Neural progenitor cell (in vitro differentiated cells): ENCODE measurements around the gene RHBDL2. TPM values are rescaled to one million over a fixed set of nuclear protein-coding genes. Genes with fewer than 3 reads are reported as not detected.
A peak's percentile ranks its signal among the peaks of the same experiment; 100 is the strongest.

Source experiments
- DNase-seq: peaks from one replicate; pipeline ENCODE4 v3.0.0-alpha.2; 2016; ENCODE audit warnings: low spot score
- H2AFZ ChIP-seq: fragments of 200-600 bp; sonication (generic); replicated peaks from 2 replicates; pipeline ENCODE4 v1.6.1; 2016; ENCODE audit warnings: antibody characterized with exemption
- H3F3A ChIP-seq: fragments of 200-600 bp; sonication (generic); 2 replicates; pipeline ENCODE4 v1.6.1; 2016; ENCODE audit warnings: antibody characterized with exemption, low read depth
- H3K27ac ChIP-seq: fragments of 200-600 bp; sonication (generic); 2 replicates; pipeline ENCODE4 v1.5.1; 2016; ENCODE audit warnings: mild to moderate bottlenecking
- H3K27me3 ChIP-seq: fragments of 200-600 bp; sonication (generic); 2 replicates; pipeline ENCODE4 v1.6.1; 2016; ENCODE audit warnings: mild to moderate bottlenecking, moderate library complexity
- H3K36me3 ChIP-seq: fragments of 200-600 bp; sonication (generic); 2 replicates; pipeline ENCODE4 v1.5.1; 2016
- H3K4me1 ChIP-seq: fragments of 200-600 bp; sonication (generic); 2 replicates; pipeline ENCODE4 v1.6.1; 2016; ENCODE audit warnings: mixed run types
- H3K4me2 ChIP-seq: fragments of 200-600 bp; sonication (generic); 2 replicates; pipeline ENCODE4 v1.6.1; 2016
- H3K4me3 ChIP-seq: fragments of 200-600 bp; sonication (generic); 2 replicates; pipeline ENCODE4 v1.5.1; 2016
- H3K79me2 ChIP-seq: fragments of 200-600 bp; sonication (generic); 2 replicates; pipeline ENCODE4 v1.6.1; 2016; ENCODE audit warnings: low read depth
- H3K9ac ChIP-seq: fragments of 200-600 bp; sonication (generic); 2 replicates; pipeline ENCODE4 v1.6.1; 2016
- H3K9me3 ChIP-seq: fragments of 200-600 bp; sonication (generic); 2 replicates; pipeline ENCODE4 v1.5.1; 2016; ENCODE audit warnings: low read depth
- H4K20me1 ChIP-seq: fragments of 200-600 bp; sonication (generic); 2 replicates; pipeline ENCODE4 v1.6.1; 2016; ENCODE audit warnings: low read depth
- H3K27ac Mint-ChIP-seq: 3 replicates; pipeline ENCODE4 v1.8.0; 2021; ENCODE audit warnings: mixed read lengths
- H3K27me3 Mint-ChIP-seq: 2 replicates; pipeline ENCODE4 v1.8.0; 2022; ENCODE audit warnings: low read depth, mild to moderate bottlenecking, inconsistent platforms, moderate library complexity, mixed read lengths; ENCODE audit not compliant: insufficient read depth
- H3K36me3 Mint-ChIP-seq: 3 replicates; pipeline ENCODE4 v1.8.0; 2021; ENCODE audit warnings: mixed read lengths
- H3K4me1 Mint-ChIP-seq: 3 replicates; pipeline ENCODE4 v1.8.0; 2021; ENCODE audit warnings: mixed read lengths
- H3K4me3 Mint-ChIP-seq: 3 replicates; pipeline ENCODE4 v1.8.0; 2021; ENCODE audit warnings: mild to moderate bottlenecking, moderate library complexity, mixed read lengths
- H3K9me3 Mint-ChIP-seq: 3 replicates; pipeline ENCODE4 v1.8.0; 2020; ENCODE audit warnings: mixed read lengths
- CTCF ChIP-seq: fragments of 200-600 bp; sonication (generic); IDR thresholded peaks from 2 replicates; pipeline ENCODE4 v1.5.1; 2017; ENCODE audit warnings: antibody characterized with exemption, mild to moderate bottlenecking
- EZH2 ChIP-seq: fragments of 200-600 bp; sonication (generic); IDR thresholded peaks from 2 replicates; pipeline ENCODE4 v1.6.1; 2017; ENCODE audit warnings: antibody characterized with exemption, mild to moderate bottlenecking, moderate library complexity
- EZH2phosphoT487 ChIP-seq: fragments of 200-600 bp; sonication (generic); IDR thresholded peaks from 2 replicates; pipeline ENCODE4 v1.6.1; 2017; ENCODE audit warnings: antibody characterized with exemption
- total RNA-seq: library from RNA; depleted of rRNA; stranded (reverse); fragments of >200 nt; gene quantifications from 2 replicates; pipeline ENCODE4 v1.2.3, GENCODE V29; 2015; ENCODE audit warnings: low replicate concordance

The RHBDL2 gene
- total RNA-seq, 1 donor from 2014 or later = not detected

- DNase-seq = peak; percentile 100
- Histone ChIP-seq H3K27ac (no peak within 1 kb of the TSS), H3K36me3 (no peaks in the 10 kb centered on the region), H3K79me2 (peaks cover 44% of the 10 kb centered on the region), H3F3A (peaks cover 10% of the 10 kb centered on the region), H3K4me1 (peaks cover 11% of the 10 kb centered on the region), H3K27me3 (no peaks in the 10 kb centered on the region), H3K4me2 (peak within 1 kb of the TSS; percentile 96), H3K9me3 (no peaks in the 10 kb centered on the region), H3K9ac (peak within 1 kb of the TSS; percentile 77), H3K4me3 (peak within 1 kb of the TSS; percentile 87), H2AFZ (peak within 1 kb of the TSS; percentile 93), H4K20me1 (peaks cover 12% of the 10 kb centered on the region)
- peak within 1 kb of the TSS; percentile 96 for H3K4me3 Mint-ChIP-seq
- peaks cover 2% of the 10 kb centered on the region for H3K36me3 Mint-ChIP-seq
- peak within 1 kb of the TSS; percentile 25 for H3K27ac Mint-ChIP-seq
- TF ChIP-seq EZH2phosphoT487 (no peak), EZH2 (no peak), CTCF (no peak)
- no peaks in the 10 kb centered on the region for H3K9me3 Mint-ChIP-seq
- no peaks in the 10 kb centered on the region for H3K27me3 Mint-ChIP-seq
- peaks cover 27% of the 10 kb centered on the region for H3K4me1 Mint-ChIP-seq
Measured at GRCh38 chr1:38859561-38860453, 81.8 kb downstream of the RHBDL2 start, which contains the start of gene RRAGC. RRAGC (minus strand) TSS chr1:38859772; CDS start chr1:38859646, 126 bp downstream.

- Histone ChIP-seq H3K4me1 (peaks cover 11% of the 10 kb centered on the region), H4K20me1 (peaks cover 12% of the 10 kb centered on the region), H3K9me3 (no peaks in the 10 kb centered on the region), H3K4me2 (peak overlapping the region; percentile 96), H3K36me3 (no peaks in the 10 kb centered on the region), H3K27ac (no peak overlapping the region), H3K9ac (peak overlapping the region; percentile 77), H3F3A (peaks cover 10% of the 10 kb centered on the region), H3K27me3 (no peaks in the 10 kb centered on the region), H2AFZ (peak overlapping the region; percentile 70), H3K4me3 (peak overlapping the region; percentile 87), H3K79me2 (peaks cover 44% of the 10 kb centered on the region)
- no peaks in the 10 kb centered on the region for H3K9me3 Mint-ChIP-seq
- TF ChIP-seq EZH2 (no peak), EZH2phosphoT487 (no peak), CTCF (no peak)
- H3K4me1 Mint-ChIP-seq = peaks cover 27% of the 10 kb centered on the region
- DNase-seq = no peak
- peak overlapping the region; percentile 96 for H3K4me3 Mint-ChIP-seq
- H3K27me3 Mint-ChIP-seq = no peaks in the 10 kb centered on the region
- peaks cover 2% of the 10 kb centered on the region for H3K36me3 Mint-ChIP-seq
- no peak overlapping the region for H3K27ac Mint-ChIP-seq
Measured at GRCh38 chr1:38858833-38859560, 82.6 kb downstream of the RHBDL2 start.

- H3K4me1 Mint-ChIP-seq = peaks cover 6% of the 10 kb centered on the region
- Histone ChIP-seq H3K79me2 (peaks cover 13% of the 10 kb centered on the region), H3K27me3 (no peaks in the 10 kb centered on the region), H3K4me3 (no peak overlapping the region), H4K20me1 (no peaks in the 10 kb centered on the region), H3F3A (peaks cover 3% of the 10 kb centered on the region), H3K9ac (no peak overlapping the region), H3K27ac (no peak overlapping the region), H3K36me3 (peaks cover 21% of the 10 kb centered on the region), H3K4me1 (peaks cover 2% of the 10 kb centered on the region), H2AFZ (no peak overlapping the region), H3K4me2 (no peak overlapping the region), H3K9me3 (no peaks in the 10 kb centered on the region)
- TF ChIP-seq CTCF (no peak), EZH2 (no peak), EZH2phosphoT487 (no peak)
- no peak overlapping the region for H3K27ac Mint-ChIP-seq
- H3K27me3 Mint-ChIP-seq = no peaks in the 10 kb centered on the region
- no peak for DNase-seq
- H3K9me3 Mint-ChIP-seq = no peaks in the 10 kb centered on the region
- peaks cover 5% of the 10 kb centered on the region for H3K36me3 Mint-ChIP-seq
- H3K4me3 Mint-ChIP-seq = no peak overlapping the region
Measured at GRCh38 chr1:38852780-38853179, 88.8 kb downstream of the RHBDL2 start.
